ENCODE data around the gene WNT5B.

DNA sequence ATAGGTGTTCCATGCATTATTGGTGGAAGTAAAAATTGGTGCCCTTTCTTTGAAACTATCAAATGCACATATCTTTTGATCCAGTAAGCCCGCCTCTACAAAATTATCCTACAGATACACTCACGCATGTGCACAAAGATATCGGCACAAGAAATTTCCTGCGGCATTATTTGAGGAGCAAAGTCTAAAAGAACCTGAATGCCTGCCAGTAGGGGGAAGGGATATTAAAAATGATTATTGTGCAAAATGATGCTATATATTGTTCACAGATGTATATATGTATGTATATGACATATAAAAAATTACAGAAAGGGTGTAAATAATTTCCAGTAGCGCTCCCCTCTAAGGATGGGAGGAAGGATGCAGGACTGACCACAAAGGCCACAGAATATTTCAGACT is 37.2 kb downstream of the WNT5B start:
- TF ChIP-seq, protein P1, sequence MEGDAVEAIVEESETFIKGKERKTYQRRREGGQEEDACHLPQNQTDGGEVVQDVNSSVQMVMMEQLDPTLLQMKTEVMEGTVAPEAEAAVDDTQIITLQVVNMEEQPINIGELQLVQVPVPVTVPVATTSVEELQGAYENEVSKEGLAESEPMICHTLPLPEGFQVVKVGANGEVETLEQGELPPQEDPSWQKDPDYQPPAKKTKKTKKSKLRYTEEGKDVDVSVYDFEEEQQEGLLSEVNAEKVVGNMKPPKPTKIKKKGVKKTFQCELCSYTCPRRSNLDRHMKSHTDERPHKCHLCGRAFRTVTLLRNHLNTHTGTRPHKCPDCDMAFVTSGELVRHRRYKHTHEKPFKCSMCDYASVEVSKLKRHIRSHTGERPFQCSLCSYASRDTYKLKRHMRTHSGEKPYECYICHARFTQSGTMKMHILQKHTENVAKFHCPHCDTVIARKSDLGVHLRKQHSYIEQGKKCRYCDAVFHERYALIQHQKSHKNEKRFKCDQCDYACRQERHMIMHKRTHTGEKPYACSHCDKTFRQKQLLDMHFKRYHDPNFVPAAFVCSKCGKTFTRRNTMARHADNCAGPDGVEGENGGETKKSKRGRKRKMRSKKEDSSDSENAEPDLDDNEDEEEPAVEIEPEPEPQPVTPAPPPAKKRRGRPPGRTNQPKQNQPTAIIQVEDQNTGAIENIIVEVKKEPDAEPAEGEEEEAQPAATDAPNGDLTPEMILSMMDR (IDR thresholded peaks at IDR 0.05 in 8 of 11, conservative IDR thresholded peaks at IDR 0.05 in 3 of 11) = no peak
- TF ChIP-seq POLR2AphosphoS5 (IDR thresholded peaks at IDR 0.05) = no peak
